ENCODE measurements around the gene SEMA4D.
A peak's percentile ranks its signal among the peaks of the same experiment; 100 is the strongest.

Gene SEMA4D

GRCh38 chr9:89462817-89463683, 34.9 kb downstream of the SEMA4D start:
- no peak for DNase-seq

DNA sequence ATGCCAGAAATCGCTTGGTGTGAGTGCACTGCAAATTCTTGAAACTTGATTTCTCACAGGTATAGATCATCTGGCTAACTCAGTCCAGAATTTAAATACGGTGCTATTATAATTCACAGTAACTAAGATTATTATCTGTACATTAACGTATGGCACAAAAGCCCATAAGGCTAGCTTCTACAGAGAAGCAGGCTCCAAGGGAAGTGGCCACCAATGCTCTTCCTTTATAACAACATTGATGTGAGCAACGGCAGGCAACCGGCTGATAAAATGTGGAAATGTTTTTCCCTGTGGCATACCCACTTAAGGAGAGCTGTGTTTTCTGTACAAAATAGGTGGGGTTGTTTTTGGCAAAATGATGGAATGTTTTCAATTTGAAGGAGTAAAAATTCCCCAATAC, 35.7 kb downstream of the SEMA4D start:
- DNase-seq = no peak

DNA sequence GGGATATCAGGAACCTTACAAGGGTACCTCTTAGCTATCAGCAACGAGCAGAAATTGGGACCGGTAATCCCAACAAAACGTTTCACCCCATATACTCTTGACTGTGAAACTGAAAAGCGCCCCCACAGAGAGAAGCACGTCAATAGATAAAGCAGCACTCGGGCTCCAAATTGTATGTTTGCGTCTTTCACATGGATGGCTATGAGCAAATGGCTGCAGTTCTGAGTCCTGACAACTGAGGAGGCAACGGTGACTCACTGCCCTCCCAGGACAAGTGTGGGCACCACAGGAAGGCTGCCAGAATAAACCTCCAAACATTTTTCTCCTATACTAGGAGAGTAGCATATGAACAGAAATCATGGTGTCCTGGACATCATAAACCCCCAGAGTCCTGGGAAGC, 36.6 kb downstream of the SEMA4D start:
- DNase-seq = no peak

GRCh38 chr9:89460551-89460950, 37.4 kb downstream of the SEMA4D start:
- no peak for DNase-seq

- DNase-seq = no peak
These were observed 39.0 kb downstream of the SEMA4D start for GRCh38 chr9:89458768-89459496.

DNA sequence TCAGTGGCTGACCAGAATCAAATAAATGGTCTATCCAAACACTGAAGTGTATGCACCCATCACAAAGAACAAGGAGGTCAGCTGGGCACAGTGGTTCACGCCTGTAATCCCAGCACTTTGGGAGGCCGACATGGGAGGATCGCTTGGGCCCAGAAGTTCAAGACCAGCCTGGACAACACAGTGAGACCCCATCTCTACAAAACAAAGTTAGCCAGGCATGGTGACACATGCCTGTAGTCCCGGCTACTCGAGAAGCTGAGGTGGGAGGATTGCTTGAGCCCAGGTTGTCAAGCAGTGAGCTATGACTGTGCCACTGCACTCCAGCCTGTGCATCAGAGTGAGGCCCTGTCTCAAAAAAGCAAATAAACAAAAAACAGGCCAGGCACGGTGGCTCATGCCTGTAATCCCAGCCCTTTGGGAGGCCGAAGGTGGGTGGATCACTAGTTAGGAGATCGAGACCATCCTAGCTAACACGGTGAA, 40.5 kb downstream of the SEMA4D start:
- no peak for DNase-seq

DNA sequence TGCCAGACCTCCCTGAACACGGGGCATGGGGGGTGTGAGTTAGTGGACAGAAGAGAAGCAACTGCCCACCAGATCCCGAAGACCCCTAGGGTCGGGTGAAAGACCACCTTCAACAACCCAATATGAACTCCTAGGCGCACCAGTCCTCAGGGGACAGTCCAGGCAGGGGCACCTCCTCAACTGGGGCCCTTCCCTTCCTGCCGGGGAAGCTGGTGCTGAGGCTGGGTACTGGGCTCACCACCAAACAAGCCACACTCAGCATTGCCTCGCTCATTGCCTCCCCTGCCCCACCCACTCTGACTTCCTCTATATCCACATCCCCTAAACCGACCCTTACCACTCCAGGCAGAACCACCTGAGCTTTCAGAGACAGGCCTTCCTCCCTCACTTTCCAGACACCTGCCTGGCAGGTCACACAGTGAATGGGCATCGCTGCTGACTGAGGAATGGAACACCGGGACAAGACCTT, 42.5 kb downstream of the SEMA4D start:
- peak; percentile 47 for DNase-seq

GRCh38 chr9:89454498-89455355, 43.2 kb downstream of the SEMA4D start:
- DNase-seq = no peak

DNA sequence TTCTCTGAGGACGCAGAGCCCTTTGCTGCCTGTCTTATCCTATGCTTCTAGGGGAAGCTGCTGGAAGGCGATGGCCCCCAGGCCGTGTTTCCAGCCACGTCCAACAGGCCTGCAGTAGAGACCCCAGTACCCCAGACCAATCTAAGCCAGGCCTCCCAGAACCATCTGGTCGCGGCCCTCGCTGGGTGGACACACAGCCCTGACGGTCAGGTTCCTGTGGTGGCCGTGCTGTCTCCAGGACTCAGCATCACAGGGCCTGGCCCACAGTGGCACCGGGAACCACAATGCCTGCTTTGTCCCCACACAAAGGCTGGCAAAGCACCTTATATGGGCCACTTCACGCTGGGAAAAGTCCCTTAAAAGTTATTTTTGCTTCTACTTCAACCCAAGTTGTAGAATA, 44.5 kb downstream of the SEMA4D start:
- DNase-seq = no peak

GRCh38 chr9:89452561-89452960, 45.4 kb downstream of the SEMA4D start:
- no peak for DNase-seq

DNA sequence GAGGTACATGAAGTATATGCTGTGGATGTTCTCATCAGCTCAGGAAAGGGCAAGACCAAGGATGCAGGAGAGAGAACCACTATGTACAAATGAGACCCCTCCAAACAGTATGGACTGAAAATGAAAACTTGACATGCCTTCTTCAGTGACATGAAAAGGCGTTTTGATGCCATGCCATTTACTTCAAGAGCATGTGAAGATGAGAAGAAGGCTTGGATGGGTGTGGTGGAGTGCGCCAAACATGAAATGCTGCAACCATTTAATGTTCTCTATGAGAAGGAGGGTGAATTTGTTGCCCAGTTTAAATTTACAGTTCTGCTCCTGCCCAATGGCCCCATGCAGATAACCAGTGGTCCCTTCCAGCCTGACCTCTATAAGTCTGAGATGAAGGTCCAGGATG, 47.7 kb downstream of the SEMA4D start:
- DNase-seq = no peak

DNA sequence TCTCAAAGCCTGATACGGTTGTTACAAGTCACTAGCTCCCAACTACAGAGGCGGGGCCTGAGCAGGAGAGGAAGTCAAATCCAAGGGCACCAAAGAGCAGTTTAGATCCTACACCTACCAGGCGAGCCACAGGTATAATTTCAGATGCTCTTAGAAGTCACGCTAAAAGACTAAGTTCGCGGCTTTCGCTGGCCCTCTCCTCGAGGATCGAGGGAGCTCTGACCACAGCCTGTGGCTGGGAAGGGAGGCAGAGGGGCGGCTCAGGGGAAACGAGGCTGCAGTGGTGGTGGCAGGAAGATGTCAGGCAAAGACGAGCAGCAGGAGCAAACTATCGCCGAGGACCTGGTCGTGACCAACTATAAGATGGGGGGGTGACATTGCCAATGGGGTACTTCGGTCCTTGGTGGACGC, 48.6 kb downstream of the SEMA4D start:
- DNase-seq = no peak

GRCh38 chr9:89448821-89449220, 49.1 kb downstream of the SEMA4D start:
- DNase-seq = no peak

DNA sequence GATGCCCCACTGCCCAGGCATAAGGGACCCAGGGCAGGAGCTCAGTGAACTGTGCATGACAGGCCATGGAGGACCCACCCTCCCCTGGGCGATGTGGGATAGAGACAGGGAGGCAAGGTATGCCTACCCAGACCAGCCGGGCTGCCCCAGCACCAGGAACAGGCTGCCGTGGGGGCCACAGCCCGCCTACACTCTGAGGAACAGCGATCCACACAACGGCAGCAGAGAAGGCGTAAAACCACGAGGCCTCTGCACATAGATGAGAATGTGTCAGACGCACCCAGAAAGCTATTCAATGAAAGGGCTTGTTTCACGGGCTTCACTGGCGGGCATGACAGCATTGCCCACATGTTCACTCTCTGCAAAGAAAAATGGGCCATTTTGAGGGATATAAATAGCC, 49.5 kb downstream of the SEMA4D start:
- peak; percentile 59 for DNase-seq

GRCh38 chr9:89447416-89447815, 50.5 kb downstream of the SEMA4D start:
- DNase-seq = no peak

GRCh38 chr9:89446961-89447310, 51.0 kb downstream of the SEMA4D start:
- DNase-seq = no peak

- no peak for DNase-seq
These were observed 51.5 kb downstream of the SEMA4D start for GRCh38 chr9:89446261-89446960.

- no peak for DNase-seq
These were observed 52.1 kb downstream of the SEMA4D start for GRCh38 chr9:89445801-89446251.

GRCh38 chr9:89444925-89445765, 52.8 kb downstream of the SEMA4D start:
- no peak for DNase-seq

GRCh38 chr9:89444274-89444673, 53.6 kb downstream of the SEMA4D start:
- DNase-seq = peak; percentile 71
